Stimulated activated CD8-positive, alpha-beta memory T cell treated with anti-CD3 and anti-CD28 coated beads, Interleukin-4, amount 100 ng/mL, for 48 hours (primary cell): ENCODE measurements around the gene PCTP.

Experiments
- DNase-seq: peaks from one replicate; pipeline ENCODE4 v3.0.0-alpha.2; 2020

The PCTP gene

GRCh38 chr17:55760643-55761355 lies 9.9 kb downstream of the PCTP start:
- DNase-seq = no peak

GRCh38 chr17:55762086-55762858 lies 11.4 kb downstream of the PCTP start:
- no peak for DNase-seq

GRCh38 chr17:55763856-55764255 lies 13.0 kb downstream of the PCTP start:
- no peak for DNase-seq

GRCh38 chr17:55764610-55765009 lies 13.8 kb downstream of the PCTP start:
- DNase-seq = no peak

GRCh38 chr17:55765472-55765871 lies 14.6 kb downstream of the PCTP start:
- DNase-seq = no peak

GRCh38 chr17:55768936-55769624 lies 18.2 kb downstream of the PCTP start:
- no peak for DNase-seq

- DNase-seq = no peak
Observed at GRCh38 chr17:55769625-55770000, 18.8 kb downstream of the PCTP start.

- no peak for DNase-seq
Observed at GRCh38 chr17:55770196-55770870, 19.5 kb downstream of the PCTP start.

GRCh38 chr17:55772086-55772485 lies 21.2 kb downstream of the PCTP start:
- DNase-seq = peak; percentile 28

GRCh38 chr17:55773671-55774070 lies 22.8 kb downstream of the PCTP start:
- DNase-seq = no peak

GRCh38 chr17:55774846-55775271 lies 24.0 kb downstream of the PCTP start:
- DNase-seq = no peak

GRCh38 chr17:55776271-55776670 lies 25.4 kb downstream of the PCTP start:
- no peak for DNase-seq

GRCh38 chr17:55777471-55777971 lies 26.7 kb downstream of the PCTP start:
- no peak for DNase-seq

- no peak for DNase-seq
Observed at GRCh38 chr17:55778389-55779118, 27.7 kb downstream of the PCTP start.

GRCh38 chr17:55783684-55784245 lies 32.9 kb downstream of the PCTP start:
- DNase-seq = no peak

GRCh38 chr17:55784666-55785065 lies 33.8 kb downstream of the PCTP start:
- no peak for DNase-seq

- DNase-seq = no peak
Observed at GRCh38 chr17:55785181-55785580, 34.3 kb downstream of the PCTP start.

- DNase-seq = no peak
Observed at GRCh38 chr17:55793272-55793671, 42.4 kb downstream of the PCTP start.

- DNase-seq = no peak
Observed at GRCh38 chr17:55794725-55795482, 44.1 kb downstream of the PCTP start.

- DNase-seq = no peak
Observed at GRCh38 chr17:55806745-55807495, 56.1 kb downstream of the PCTP start.
